Stomach (tissue), 4 donors: ENCODE results near the gene SLK.

ENCODE experiments used
- CTCF ChIP-seq, 7 experiments: fragments of 450-650 bp in 4 of 7; fragments of 200-600 bp in 3 of 7; sonication (generic) in 3 of 7; IDR thresholded peaks; one replicate each; pipeline ENCODE4 v1.5.1; 2016 to 2019; ENCODE audit warnings: antibody characterized with exemption in 7 of 7, control low read depth in 2 of 7, mild to moderate bottlenecking in 1 of 7
- POLR2A ChIP-seq, 4 donors: fragments of 450-650 bp; IDR thresholded peaks; one replicate each; pipeline ENCODE4 v1.6.1; 2016; ENCODE audit warnings: antibody characterized with exemption in 4 of 4, control low read depth in 2 of 4, mild to moderate bottlenecking in 1 of 4, moderate library complexity in 1 of 4

DNA sequence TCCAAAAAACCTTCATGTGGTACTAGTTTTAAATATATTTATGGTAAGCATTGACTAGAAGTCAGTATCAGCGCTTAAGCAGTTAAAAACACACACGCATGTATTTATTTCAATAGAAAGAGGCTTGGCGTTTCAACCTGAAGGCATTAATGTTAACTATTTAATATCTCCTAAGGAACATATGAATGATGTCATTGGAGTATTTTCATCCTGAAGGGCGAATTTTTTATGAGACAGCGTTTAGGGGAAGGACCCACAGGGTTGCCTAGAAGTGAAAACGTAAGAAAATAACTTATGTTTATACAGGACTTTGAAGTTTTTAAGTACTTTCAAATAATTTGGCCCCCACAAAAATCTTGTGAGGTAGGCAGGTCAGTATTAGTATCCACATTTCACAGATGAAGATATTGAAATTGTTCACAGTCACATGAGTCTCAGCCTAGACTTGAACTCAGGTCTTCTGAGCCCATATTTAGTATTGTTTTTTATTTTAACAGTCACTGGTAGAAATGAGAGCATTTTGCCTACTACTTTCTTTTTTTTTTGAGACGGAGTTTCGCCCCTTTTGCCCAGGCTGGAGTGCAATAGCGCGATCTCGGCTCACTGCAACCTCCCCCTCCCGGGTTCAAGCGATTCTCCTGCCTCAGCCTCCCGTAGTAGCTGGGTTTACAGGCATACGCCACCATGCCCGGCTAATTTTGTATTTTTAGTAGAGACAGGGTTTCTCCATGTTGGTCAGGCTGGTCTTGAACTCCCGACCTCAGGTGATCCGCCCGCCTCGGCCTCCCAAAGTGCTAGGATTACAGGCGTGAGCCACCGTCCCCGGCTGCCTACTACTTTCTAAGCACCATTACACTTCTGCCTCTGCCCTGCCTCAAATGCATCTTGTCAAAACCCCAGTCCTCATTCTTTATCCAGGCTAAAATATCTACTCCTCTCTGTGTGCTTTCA, 1.8 kb downstream of the SLK start:
- TF ChIP-seq CTCF (IDR thresholded peaks at IDR 0.05) (no peak), POLR2A (IDR thresholded peaks at IDR 0.05) (no peak)
